ENCODE results near the gene CLSTN2.

CLSTN2 gene

DNA sequence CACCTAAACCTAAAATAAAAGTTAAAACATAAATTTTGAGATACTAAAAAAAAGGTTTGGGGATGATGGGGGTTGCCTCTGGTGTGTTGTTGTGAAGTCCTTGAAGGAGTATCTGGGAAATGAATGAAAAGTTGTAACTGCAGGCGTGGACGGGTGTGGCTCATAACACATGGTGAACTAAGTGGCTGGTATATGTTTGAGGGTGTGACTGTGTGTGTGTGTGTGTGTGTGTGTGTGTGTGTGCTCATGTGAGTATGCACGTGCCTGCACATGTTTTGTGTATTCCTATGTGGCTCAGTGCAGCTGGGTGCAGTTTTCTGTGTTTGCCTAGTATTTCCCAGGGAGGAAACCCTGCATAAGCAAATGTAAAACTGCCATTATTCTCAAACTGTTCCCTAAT lies 513.0 kb downstream of the CLSTN2 start:
- no peak for DNase-seq (ENCODE audit: low read depth in 3 of 3)

DNA sequence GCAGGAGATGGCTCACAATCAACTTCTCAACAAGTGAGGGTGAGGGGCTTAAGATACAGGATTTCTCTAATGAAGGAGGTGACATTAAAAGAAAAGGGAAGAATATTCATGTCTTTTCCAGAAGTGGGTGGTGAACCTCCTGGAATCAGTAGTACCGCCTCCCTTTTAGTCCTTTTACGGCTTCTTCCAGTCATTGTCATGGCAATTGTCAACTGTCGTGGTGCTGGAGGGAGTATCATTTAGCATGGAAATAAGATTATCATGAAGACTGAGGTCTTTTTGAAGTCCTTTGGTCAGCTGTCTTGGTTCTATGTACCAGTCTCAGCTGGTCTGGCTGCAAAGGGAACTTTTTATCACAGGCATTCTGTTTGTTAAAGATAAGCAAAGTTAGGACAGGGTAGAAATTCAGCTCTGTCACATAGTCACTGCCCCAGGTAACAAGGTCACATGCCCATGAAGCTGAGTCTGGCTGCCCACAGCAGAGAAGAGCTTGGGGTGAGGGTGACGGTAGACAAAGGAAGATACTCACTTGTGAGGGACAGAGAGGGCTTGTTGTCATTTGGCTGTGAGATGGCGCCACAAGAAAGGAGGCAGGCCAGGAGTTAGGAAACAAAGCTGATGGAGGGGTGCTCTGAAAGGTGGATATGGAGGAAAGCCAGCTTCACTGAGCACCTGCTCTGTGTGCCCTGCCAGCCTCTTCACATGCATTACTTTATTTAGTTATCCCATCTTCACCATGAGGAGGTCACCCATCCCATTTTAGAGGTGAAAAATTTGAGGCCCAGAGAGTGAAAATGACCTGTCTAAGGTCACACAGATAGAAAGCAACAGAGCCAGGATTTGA lies 514.6 kb downstream of the CLSTN2 start:
- DNase-seq (ENCODE audit: low read depth in 3 of 3): no peak

DNA sequence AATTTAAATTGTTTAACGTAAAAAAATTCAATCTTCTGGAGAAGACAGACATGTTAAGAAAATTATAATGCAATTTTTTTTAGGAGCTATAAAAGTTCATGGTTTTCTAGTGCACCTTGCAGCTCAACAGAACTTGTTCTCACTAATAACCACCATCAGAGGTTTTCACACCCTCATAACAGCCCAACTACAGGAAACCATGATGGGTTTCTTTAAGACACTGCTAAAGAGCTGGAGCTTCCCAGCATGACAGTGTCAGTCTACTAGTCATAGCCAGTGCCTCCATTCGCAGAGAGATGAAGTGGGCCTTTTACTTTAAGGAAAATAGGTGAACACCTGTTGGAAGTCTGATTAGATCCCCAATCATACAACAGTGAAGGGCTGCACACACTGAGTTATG lies 518.8 kb downstream of the CLSTN2 start:
- no peak for DNase-seq (ENCODE audit: low read depth in 3 of 3)

- DNase-seq (ENCODE audit: low read depth in 3 of 3): no peak
Measured at GRCh38 chr3:140455521-140456214, 520.7 kb downstream of the CLSTN2 start.

- no peak for DNase-seq (ENCODE audit: low read depth in 3 of 3)
Measured at GRCh38 chr3:140456974-140457373, 522.0 kb downstream of the CLSTN2 start.

GRCh38 chr3:140459462-140459861 lies 524.5 kb downstream of the CLSTN2 start:
- no peak for DNase-seq (ENCODE audit: low read depth in 3 of 3)

- no peak for DNase-seq (ENCODE audit: low read depth in 3 of 3)
Measured at GRCh38 chr3:140461250-140461649, 526.3 kb downstream of the CLSTN2 start.

DNA sequence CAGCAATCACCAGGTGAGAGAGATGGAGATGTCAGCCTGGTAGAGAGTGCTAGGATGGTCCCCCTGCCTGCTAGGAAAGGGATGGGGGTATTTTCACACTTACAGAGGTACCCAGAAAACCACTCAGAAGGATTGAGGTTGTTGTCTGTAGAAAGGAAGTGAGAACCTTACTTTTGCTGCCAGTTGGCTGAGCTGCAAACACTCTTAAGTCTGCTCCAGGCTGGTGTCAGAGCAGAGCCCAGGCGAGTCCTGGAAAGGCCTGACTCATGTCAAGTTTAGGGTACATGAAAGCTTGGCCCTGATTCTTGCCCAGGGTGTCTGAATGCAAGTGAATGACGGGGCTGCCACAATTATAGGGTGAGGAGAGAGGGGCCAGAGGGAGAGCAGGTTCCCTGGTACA lies 528.4 kb downstream of the CLSTN2 start:
- no peak for DNase-seq (ENCODE audit: low read depth in 3 of 3)

DNA sequence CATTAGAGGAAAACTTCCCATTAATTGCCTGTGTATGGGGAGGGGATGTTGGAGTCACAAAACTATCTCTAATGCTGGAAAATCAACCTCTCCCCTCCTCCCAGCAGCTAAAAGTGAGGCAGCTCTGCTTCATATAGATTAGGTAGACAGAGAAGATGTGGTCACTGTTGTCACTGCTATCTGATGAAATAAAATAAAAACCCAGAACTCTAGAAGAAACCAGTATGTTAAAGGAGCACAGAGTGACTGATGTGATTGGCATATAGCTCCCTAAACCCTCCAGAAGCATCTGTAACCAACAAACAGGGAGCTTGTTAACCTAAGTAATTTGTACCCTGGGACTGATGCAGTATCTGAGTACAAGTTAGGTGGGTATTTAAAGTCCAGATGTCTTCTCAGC lies 531.0 kb downstream of the CLSTN2 start:
- no peak for DNase-seq (ENCODE audit: low read depth in 3 of 3)

GRCh38 chr3:140466535-140466934 lies 531.5 kb downstream of the CLSTN2 start:
- DNase-seq (ENCODE audit: low read depth in 3 of 3): no peak

DNA sequence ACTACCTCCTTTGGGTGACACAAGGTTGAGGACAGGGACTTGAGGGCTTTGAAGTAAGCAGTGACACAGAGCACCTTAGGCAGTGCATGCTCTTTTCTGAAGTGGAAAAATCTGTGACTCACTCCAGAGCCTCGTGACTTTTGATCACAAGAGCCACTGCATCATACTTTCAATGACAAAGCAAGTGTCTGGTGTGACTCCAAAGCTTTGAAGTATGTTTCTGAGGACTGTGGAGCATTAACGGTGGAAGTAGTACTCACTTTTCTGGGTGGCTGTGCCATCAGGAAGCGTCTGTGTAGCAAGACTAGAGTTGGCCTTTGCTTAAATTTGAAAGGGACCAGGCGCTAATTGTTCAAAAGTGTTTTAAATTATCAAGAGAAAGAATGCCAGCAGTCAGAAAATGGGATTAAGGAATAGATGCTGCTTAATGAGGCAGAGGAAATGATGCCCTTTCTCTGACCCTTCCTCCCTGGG lies 532.2 kb downstream of the CLSTN2 start:
- DNase-seq (ENCODE audit: low read depth in 3 of 3): no peak

DNA sequence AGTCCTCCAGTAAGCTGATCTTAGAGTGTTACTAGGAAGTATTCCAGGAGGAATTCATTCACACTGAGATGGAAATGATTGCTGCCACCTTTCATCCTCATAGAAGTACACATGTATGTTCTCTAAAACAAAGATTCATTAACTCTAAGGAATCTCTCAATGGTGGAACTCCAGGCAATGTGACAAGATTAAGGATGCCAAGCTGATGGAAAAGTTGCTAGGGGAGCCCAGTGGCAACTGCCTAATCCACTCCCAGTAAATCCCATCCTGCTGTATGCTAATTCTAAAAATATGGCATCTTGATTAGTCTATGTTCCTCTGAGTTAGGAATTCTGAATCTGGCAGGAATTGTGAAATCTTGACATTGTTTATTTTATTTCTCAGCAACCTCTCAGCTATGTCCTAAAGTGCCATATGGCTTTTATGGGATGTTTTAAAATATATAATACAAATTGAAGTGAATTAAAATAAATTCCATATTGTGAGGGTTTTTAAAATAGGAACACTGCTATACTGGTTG lies 532.9 kb downstream of the CLSTN2 start:
- DNase-seq (ENCODE audit: low read depth in 3 of 3): no peak

DNA sequence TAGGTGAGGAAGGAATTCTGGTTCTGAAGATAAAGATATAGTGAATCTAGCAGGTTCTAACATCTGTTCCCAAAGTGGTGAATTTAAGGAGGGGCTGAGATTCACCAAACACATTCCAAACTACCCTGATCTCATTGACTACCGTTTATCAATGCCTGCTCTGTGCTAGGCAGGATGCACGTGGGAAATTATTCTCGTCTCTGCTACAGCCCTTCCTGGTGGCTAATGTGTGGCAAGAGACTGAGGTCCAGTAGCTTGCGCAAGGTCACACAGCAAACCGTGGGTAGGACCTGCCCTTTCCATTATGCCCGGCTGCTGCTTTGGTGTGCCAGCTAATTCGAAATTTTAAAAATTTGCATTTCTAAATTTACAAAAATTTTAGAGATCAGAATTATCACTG lies 533.4 kb downstream of the CLSTN2 start:
- DNase-seq (ENCODE audit: low read depth in 3 of 3): no peak

- no peak for DNase-seq (ENCODE audit: low read depth in 3 of 3)
Measured at GRCh38 chr3:140469491-140469890, 534.5 kb downstream of the CLSTN2 start.

- DNase-seq (ENCODE audit: low read depth in 3 of 3): no peak
Measured at GRCh38 chr3:140470211-140470610, 535.2 kb downstream of the CLSTN2 start.

GRCh38 chr3:140470962-140471361 lies 536.0 kb downstream of the CLSTN2 start:
- DNase-seq (ENCODE audit: low read depth in 3 of 3): no peak

DNA sequence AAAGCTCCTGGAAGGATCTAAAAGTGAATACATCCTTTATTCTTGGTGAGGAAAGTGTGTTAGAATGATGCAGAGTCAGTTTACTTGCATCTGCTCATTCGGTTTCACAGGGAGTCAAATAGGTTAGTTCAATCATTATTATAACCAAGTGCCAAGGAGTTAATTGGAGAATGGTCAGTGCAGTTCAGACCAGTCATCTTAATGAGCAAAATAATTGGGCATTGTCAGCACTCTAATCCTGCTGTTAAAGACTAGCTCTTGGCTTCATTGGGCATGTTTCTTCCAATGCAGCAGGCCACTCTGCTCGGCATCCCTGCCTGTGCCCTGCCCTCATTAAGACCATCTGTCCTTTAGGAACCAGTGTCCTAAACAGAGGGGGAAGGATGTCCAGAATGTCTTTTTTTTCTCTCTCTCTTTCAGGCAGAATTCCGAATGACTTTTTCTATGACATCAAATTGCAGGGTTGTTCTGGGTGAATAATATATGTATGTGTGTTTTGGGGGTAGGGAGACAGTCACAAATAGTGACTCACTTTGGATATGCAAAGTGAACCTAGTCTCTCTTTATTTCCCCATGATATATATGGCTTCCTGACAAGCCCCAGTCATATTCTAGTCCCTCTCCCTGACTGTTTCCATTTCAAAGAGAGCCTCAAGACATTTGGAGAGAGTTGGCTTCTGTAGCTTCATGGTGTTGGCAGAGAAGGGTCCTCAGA lies 537.5 kb downstream of the CLSTN2 start:
- no peak for DNase-seq (ENCODE audit: low read depth in 3 of 3)

GRCh38 chr3:140487566-140487965 lies 552.6 kb downstream of the CLSTN2 start:
- no peak for DNase-seq (ENCODE audit: low read depth in 3 of 3)

DNA sequence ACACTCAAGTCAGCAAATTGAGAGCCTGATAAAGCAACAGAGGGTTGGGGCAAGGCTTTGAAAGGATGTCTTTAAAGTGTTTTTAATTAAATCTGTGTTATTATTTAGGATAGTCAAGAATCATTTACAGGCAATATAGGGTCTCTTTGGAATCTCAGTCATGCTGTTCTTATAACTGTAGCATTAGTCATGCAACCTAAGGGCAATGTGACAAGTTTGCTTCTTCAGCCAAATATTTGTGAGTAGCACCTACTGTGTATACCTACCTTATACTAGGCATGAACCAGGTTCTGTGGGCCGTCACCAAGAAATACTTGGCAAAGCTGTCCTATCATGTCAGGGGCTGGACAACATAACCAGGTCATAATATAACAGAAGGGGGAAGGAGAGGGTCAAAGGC lies 558.3 kb downstream of the CLSTN2 start:
- DNase-seq (ENCODE audit: low read depth in 3 of 3): no peak

DNA sequence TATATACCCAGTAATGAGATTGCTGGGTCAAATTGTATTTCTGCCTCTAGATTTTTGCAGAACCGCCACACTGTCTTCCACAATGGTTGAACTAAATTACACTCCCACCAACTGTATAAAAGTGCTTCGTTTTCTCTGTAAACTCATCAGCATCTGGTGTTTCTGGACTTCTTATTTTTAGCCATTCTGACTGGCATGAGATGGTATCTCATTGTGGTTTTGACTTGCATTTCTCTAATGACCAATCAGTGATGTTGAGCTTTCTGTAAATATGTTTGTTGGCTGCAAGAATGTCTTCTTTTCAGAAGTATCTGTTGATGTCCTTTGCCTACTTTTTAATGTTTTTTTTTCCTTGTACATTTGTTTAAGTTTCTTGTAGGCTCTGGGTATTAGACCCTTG lies 560.0 kb downstream of the CLSTN2 start:
- no peak for DNase-seq (ENCODE audit: low read depth in 3 of 3)

- no peak for DNase-seq (ENCODE audit: low read depth in 3 of 3)
Measured at GRCh38 chr3:140497331-140497730, 562.3 kb downstream of the CLSTN2 start.

DNA sequence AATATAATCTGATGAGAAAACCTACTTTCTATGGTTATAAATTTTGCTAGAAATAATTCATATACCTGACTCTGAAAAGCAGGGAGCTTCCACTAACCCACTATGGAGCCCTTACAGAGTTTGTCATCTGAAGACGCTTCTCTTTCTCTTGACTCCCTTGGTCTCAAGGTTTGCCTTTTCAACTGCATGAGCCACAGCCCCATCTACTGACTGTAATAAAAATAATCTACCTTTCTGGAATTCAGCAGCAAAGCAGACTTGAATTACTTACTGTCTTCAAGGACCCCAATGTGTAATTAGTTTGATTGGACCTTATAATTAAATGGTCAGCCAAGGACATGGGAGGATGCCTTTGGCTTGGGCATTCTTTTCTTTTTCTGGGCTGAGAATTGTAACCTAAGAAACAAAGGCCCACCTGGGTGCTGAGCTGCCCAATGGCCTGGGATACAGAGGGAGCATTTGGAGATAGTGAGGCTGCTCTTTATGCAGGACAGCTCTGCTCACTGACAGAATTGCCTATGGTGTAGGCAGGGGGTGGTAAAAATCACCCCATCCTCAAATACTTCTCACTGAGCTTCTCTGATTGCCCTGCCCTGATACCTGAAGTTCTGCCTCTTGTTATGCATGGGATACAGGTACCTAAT lies 564.3 kb downstream of the CLSTN2 start:
- no peak for DNase-seq (ENCODE audit: low read depth in 3 of 3)

Measured in stimulated activated CD4-positive, alpha-beta T cell treated with anti-CD3 and anti-CD28 coated beads, TNF-alpha, amount 100 ng/mL, for 24 hours (primary cell).